Subcutaneous abdominal adipose tissue (tissue), 5 donors: ENCODE measurements around the gene SUMF1.

Source experiments
- H3K27ac ChIP-seq: one replicate; pipeline ENCODE4 v1.7.0; 2013; ENCODE audit warnings: low read depth, mild to moderate bottlenecking, inconsistent platforms, low read length, moderate library complexity
- H3K27me3 ChIP-seq, 5 donors: one replicate each; pipeline ENCODE4 v1.7.0; 2013; ENCODE audit warnings: low read length in 5 of 5, inconsistent platforms in 1 of 5; ENCODE audit not compliant: control insufficient read depth in 5 of 5, insufficient read depth in 4 of 5
- H3K36me3 ChIP-seq, 5 donors: one replicate each; pipeline ENCODE4 v1.7.0; 2013; ENCODE audit warnings: low read length in 5 of 5; ENCODE audit not compliant: control insufficient read depth in 5 of 5, insufficient read depth in 5 of 5
- H3K4me1 ChIP-seq, 5 donors: one replicate each; pipeline ENCODE4 v1.7.0; 2013; ENCODE audit warnings: low read length in 5 of 5, mild to moderate bottlenecking in 3 of 5, moderate library complexity in 1 of 5; ENCODE audit not compliant: control insufficient read depth in 5 of 5, insufficient read depth in 5 of 5
- H3K4me3 ChIP-seq, 5 donors: one replicate each; pipeline ENCODE4 v1.7.0; 2013; ENCODE audit warnings: low read length in 5 of 5, low read depth in 1 of 5
- H3K9ac ChIP-seq, 5 donors: one replicate each; pipeline ENCODE4 v1.7.0; 2013; ENCODE audit warnings: low read length in 5 of 5, mild to moderate bottlenecking in 4 of 5, moderate library complexity in 3 of 5
- H3K9me3 ChIP-seq, 5 donors: one replicate each; pipeline ENCODE4 v1.7.0; 2013; ENCODE audit warnings: low read length in 5 of 5; ENCODE audit not compliant: control insufficient read depth in 5 of 5
- donor health status: healthy.
- donor health status: healthy.
- donor health status: healthy.
- donor health status: healthy.
- donor health status: healthy.

The SUMF1 gene

DNA sequence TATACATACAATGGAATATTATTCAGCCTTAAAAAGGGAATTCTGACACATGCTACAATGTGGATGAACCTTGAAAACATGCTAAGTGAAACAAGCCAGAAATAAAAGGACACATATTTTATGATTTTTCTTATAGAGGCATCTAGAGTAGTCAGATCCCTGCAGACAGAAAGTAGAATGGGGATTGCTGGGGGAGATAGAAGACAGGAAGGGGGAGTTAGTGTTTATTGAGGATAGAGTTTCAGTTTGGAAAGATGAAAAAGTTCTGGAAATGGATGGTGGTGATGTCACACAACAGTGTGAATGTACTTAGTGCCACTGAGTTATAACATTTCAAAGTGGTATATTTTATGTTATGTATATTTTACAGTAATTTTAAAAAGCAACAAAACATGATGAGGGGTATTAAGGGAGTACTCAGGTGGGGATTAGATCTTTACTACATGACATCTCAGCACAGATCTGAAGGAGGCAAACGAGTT is 30.8 kb upstream of the SUMF1 start:
- Histone ChIP-seq H3K9me3 (no peaks in the 10 kb centered on the region), H3K36me3 (peaks cover 0 to 6% (median 4%) of the 10 kb centered on the region in 5 donors), H3K27ac (no peak overlapping the region), H3K9ac (no peak overlapping the region), H3K27me3 (no peaks in the 10 kb centered on the region), H3K4me3 (no peak overlapping the region), H3K4me1 (peaks cover 0 to 26% (median 24%) of the 10 kb centered on the region in 5 donors)

DNA sequence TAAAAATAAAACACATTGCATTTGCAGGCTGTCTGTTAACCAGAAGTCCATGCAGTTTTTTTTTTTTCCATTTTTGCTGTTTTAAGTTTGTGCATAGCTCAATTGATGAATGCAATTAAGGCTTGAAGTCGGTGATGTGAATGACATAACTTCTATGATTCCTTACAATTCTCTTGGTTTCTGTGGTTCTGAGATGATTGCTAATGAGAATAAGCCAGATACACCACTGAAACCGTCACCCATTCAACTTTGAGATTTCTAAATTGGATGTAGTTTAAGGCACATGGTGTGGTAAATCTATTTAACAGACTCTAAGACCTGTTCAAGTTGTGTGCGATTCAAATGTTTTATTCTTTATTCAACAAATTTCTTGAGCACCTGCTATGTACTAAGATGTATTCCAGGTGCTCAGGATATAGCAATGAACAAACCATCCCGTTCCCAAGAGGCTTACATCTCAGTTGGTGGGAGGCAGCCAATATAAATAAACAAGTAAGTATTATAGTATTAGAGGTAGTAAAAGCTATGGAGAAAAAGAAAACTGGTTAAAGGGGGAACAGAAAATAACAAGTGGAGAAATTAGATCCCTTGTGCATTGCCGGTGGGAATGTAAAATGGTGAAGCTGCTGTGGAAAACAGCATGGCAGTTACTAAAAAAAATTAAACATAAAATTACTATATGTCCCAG is 30.1 kb upstream of the SUMF1 start:
- peaks cover 0 to 6% (median 4%) of the 10 kb centered on the region in 5 donors for H3K36me3 ChIP-seq
- peaks cover 0 to 33% (median 27%) of the 10 kb centered on the region in 5 donors for H3K4me1 ChIP-seq
- H3K27me3 ChIP-seq: no peaks in the 10 kb centered on the region
- H3K9me3 ChIP-seq: no peaks in the 10 kb centered on the region
- no peak overlapping the region for H3K27ac ChIP-seq
- no peak overlapping the region for H3K9ac ChIP-seq
- no peak overlapping the region for H3K4me3 ChIP-seq

DNA sequence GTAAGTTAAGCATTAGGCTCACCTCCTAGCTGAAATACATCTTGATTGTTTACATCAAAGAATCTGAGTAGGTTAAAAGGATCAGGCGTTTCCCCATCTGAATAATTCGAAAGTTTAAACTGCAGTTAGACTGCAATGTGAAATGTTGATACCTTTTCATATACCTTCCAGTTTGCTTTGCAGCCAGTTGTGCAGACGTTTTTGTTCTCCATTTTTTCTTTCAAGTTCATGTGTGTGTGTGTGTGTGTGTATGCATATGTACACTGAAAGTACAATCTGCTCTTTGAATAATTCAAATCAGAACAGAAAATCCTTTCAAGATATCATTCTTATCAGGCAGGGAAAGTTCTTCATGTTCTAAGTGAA is 29.0 kb upstream of the SUMF1 start:
- H3K27ac ChIP-seq: no peak overlapping the region
- peaks cover 0 to under 1% (median 0%) of the 10 kb centered on the region in 5 donors for H3K36me3 ChIP-seq

GRCh38 chr3:4495294-4496086 is 28.4 kb upstream of the SUMF1 start:
- H3K4me3 ChIP-seq: peak overlapping the region in 3 of 5 donors; percentile 84 to 88 (median 84)
- H3K9me3 ChIP-seq: no peaks in the 10 kb centered on the region
- H3K9ac ChIP-seq: peak overlapping the region in 1 of 5 donors; percentile 86
- no peaks in the 10 kb centered on the region for H3K36me3 ChIP-seq
- H3K4me1 ChIP-seq: peaks cover 0 to 40% (median 34%) of the 10 kb centered on the region in 5 donors
- no peak overlapping the region for H3K27ac ChIP-seq
- H3K27me3 ChIP-seq: no peaks in the 10 kb centered on the region

More for the DNA sequence above, 29.0 kb upstream of the SUMF1 start:
- H3K4me1 ChIP-seq: peaks cover 0 to 40% (median 34%) of the 10 kb centered on the region in 5 donors
- no peaks in the 10 kb centered on the region for H3K9me3 ChIP-seq
- no peak overlapping the region for H3K4me3 ChIP-seq
- no peak overlapping the region for H3K9ac ChIP-seq
- no peaks in the 10 kb centered on the region for H3K27me3 ChIP-seq

GRCh38 chr3:4494895-4495264 is 27.8 kb upstream of the SUMF1 start:
- Histone ChIP-seq H3K27me3 (no peaks in the 10 kb centered on the region), H3K4me3 (peak overlapping the region; percentile 84 to 95 (median 87)), H3K27ac (peak overlapping the region; percentile 60), H3K36me3 (no peaks in the 10 kb centered on the region), H3K9me3 (no peaks in the 10 kb centered on the region), H3K9ac (peak overlapping the region in 3 of 5 donors; percentile 7 to 86 (median 72)), H3K4me1 (peaks cover 0 to 40% (median 34%) of the 10 kb centered on the region in 5 donors)

GRCh38 chr3:4493941-4494894 is 27.1 kb upstream of the SUMF1 start:
- Histone ChIP-seq H3K4me3 (peak overlapping the region; percentile 84 to 95 (median 87)), H3K27ac (peak overlapping the region; percentile 60), H3K9ac (peak overlapping the region; percentile 7 to 91 (median 72)), H3K36me3 (no peaks in the 10 kb centered on the region), H3K4me1 (peaks cover 0 to 40% (median 34%) of the 10 kb centered on the region in 5 donors), H3K27me3 (no peaks in the 10 kb centered on the region), H3K9me3 (no peaks in the 10 kb centered on the region)

DNA sequence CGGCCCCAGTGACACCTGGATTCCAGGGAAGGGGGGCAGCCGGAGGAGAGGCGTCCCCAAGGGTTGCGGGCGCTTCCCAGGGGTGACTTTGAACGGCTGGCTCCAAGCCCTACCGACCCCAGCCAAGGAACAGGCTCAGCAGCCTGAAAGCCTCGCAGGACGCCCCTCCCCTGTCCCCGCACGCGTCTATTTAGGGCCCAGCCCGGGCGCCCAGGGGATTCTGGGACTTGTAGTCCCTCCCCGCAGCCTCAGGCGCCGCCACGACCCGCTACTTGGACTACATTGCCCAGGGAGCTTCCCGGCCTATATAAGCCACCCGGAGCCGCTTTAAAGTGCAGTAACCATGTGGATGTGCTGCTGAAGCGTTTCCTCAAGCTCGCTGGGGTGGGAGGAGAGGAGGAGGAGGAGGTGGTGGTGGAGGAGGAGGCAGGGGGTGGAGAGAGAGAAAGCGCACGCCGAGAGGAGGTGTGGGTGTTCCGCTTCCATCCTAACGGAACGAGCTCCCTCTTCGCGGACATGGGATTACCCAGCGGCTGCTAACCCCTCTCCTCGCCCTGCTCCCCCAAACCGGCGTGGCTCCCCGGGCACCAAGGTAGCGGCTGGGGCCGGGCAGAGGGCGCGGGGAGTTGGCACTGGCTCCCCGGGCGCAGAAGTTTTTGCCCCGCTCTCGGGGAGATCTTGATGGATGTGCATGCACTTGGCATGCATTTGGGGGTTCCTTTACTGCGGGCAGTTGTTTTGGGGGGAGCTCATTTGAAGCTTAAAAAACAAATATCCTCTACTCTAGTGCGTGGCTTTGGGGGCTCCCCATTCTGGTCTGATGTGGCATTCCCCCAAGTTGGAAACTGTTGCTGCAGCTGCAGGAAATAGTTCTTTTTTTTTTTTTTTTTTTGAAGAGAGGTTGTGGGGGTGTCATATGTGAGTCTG is 26.2 kb upstream of the SUMF1 start, which contains the start of gene ITPR1:
Gene ITPR1 (plus strand): TSS at position 335 of the 927 bp plus-strand sequence. CDS start 23,144 bp downstream, outside the sequence.
- peaks cover 0 to 40% (median 34%) of the 10 kb centered on the region in 5 donors for H3K4me1 ChIP-seq
- peak within 1 kb of the TSS; percentile 63 for H3K27ac ChIP-seq
- no peaks in the 10 kb centered on the region for H3K27me3 ChIP-seq
- H3K9ac ChIP-seq: peak within 1 kb of the TSS; percentile 82 to 91 (median 85)
- no peaks in the 10 kb centered on the region for H3K36me3 ChIP-seq
- peak within 1 kb of the TSS; percentile 84 to 95 (median 87) for H3K4me3 ChIP-seq
- no peaks in the 10 kb centered on the region for H3K9me3 ChIP-seq

- H3K27me3 ChIP-seq: no peaks in the 10 kb centered on the region
- peaks cover 0 to 40% (median 34%) of the 10 kb centered on the region in 5 donors for H3K4me1 ChIP-seq
- peak overlapping the region; percentile 82 to 91 (median 85) for H3K9ac ChIP-seq
- H3K27ac ChIP-seq: peak overlapping the region; percentile 63
- H3K9me3 ChIP-seq: no peaks in the 10 kb centered on the region
- H3K36me3 ChIP-seq: no peaks in the 10 kb centered on the region
- H3K4me3 ChIP-seq: peak overlapping the region; percentile 84 to 95 (median 87)
Observed at GRCh38 chr3:4492208-4493013, 25.3 kb upstream of the SUMF1 start.
